Breast epithelium (tissue), 4 donors: Measurements from ENCODE around the gene NUAK2. TPM values are rescaled to one million over a fixed set of nuclear protein-coding genes. Genes with fewer than 3 reads are reported as not detected.

Experiments used
- DNase-seq, 2 donors: peaks; one replicate each; pipeline ENCODE4 v3.0.0-alpha.2; 2019; ENCODE audit warnings: low spot score in 2 of 2
- H3K27ac ChIP-seq, 2 donors: fragments of 200-600 bp; sonication (generic) in 1 of 2; one replicate each; pipeline ENCODE4 v1.5.1; 2016 to 2019; ENCODE audit warnings: mild to moderate bottlenecking in 1 of 2
- H3K27me3 ChIP-seq, 2 donors: fragments of 200-600 bp; sonication (generic) in 1 of 2; one replicate each; pipeline versions ENCODE4 v1.5.1 to v1.6.0; 2017 to 2019; ENCODE audit warnings: control low read depth in 1 of 2, mild to moderate bottlenecking in 1 of 2
- H3K36me3 ChIP-seq: fragments of 200-600 bp; one replicate; pipeline ENCODE4 v1.5.1; 2019
- H3K4me1 ChIP-seq, 2 donors: fragments of 200-600 bp; sonication (generic); one replicate each; pipeline ENCODE4 v1.5.1; 2016 to 2019; ENCODE audit warnings: control low read depth in 1 of 2
- H3K4me3 ChIP-seq, 3 donors: fragments of 200-600 bp; sonication (generic); 1 replicate in 2 of 3; 2 replicates in 1 of 3; pipeline ENCODE4 v1.5.1; 2016 to 2019; ENCODE audit warnings: mild to moderate bottlenecking in 3 of 3, moderate library complexity in 2 of 3
- H3K9me3 ChIP-seq, 2 donors: fragments of 200-600 bp; sonication (generic) in 1 of 2; one replicate each; pipeline ENCODE4 v1.5.1; 2016 to 2019; ENCODE audit warnings: control low read depth in 1 of 2
- POLR2A ChIP-seq: fragments of 450-650 bp; IDR thresholded peaks from one replicate; pipeline ENCODE4 v1.6.1; 2016; ENCODE audit warnings: antibody characterized with exemption, mild to moderate bottlenecking, moderate library complexity
- POLR2AphosphoS5 ChIP-seq, 3 donors: sonication (generic); formaldehyde crosslinking; IDR thresholded peaks; one replicate each; pipeline ENCODE4 v1.6.1; 2017; ENCODE audit warnings: antibody characterized with exemption in 3 of 3
- intact Hi-C: fragments of 100-400 bp; cut with DNase I; formaldehyde crosslinking; loops from one replicate; pipeline ENCODE4 v1.15.1; 2023; ENCODE audit warnings: low total_unique reads
- total RNA-seq, 3 donors: library from RNA; depleted of rRNA; stranded (reverse); fragments of >200 nt; gene quantifications; one replicate each; pipeline ENCODE4 v1.1.0, GENCODE V29; 2016
- TF ChIP-seq, protein P1 (sequence below), 3 donors: fragments of 450-650 bp; IDR thresholded peaks; one replicate each; pipeline ENCODE4 v1.5.1; 2016 to 2017; ENCODE audit warnings: antibody characterized with exemption in 3 of 3, mild to moderate bottlenecking in 3 of 3, moderate library complexity in 3 of 3

The NUAK2 gene
- total RNA-seq, 3 donors from 2014 or later: 0.98 to 2.2 (median 1.1) TPM

DNA sequence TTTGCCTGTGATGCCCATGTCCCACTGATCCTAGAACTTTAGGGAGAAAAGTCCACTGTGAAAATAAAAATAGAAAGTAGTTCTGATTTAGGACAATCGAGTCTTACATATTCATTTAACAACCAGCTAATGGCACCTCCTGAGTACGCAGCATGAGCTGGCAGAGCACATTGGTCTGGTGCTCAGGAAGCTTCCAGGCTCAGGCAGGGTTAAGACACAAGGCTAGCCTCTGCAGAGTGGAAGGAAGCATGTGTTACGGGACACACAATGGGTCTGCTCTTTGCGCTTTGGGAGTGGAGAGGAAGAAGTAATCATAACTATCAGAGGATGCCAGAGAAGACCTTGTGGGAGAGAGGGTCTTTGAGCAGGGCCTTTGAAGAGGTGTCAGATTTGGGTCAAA, 39.3 kb upstream of the NUAK2 start:
- peaks cover 5% of the 10 kb centered on the region in 2 donors for H3K4me1 ChIP-seq
- no peak for TF ChIP-seq POLR2AphosphoS5 (IDR thresholded peaks at IDR 0.05)
- no peak for TF ChIP-seq POLR2A
- TF ChIP-seq, protein P1, sequence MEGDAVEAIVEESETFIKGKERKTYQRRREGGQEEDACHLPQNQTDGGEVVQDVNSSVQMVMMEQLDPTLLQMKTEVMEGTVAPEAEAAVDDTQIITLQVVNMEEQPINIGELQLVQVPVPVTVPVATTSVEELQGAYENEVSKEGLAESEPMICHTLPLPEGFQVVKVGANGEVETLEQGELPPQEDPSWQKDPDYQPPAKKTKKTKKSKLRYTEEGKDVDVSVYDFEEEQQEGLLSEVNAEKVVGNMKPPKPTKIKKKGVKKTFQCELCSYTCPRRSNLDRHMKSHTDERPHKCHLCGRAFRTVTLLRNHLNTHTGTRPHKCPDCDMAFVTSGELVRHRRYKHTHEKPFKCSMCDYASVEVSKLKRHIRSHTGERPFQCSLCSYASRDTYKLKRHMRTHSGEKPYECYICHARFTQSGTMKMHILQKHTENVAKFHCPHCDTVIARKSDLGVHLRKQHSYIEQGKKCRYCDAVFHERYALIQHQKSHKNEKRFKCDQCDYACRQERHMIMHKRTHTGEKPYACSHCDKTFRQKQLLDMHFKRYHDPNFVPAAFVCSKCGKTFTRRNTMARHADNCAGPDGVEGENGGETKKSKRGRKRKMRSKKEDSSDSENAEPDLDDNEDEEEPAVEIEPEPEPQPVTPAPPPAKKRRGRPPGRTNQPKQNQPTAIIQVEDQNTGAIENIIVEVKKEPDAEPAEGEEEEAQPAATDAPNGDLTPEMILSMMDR (IDR thresholded peaks at IDR 0.05): no peak
- H3K27me3 ChIP-seq: no peaks in the 10 kb centered on the region
- intact Hi-C loops: no loop called here
- H3K27ac ChIP-seq: no peak overlapping the region
- H3K9me3 ChIP-seq: no peaks in the 10 kb centered on the region
- H3K36me3 ChIP-seq: no peaks in the 10 kb centered on the region
- DNase-seq: no peak
- no peak overlapping the region for H3K4me3 ChIP-seq

DNA sequence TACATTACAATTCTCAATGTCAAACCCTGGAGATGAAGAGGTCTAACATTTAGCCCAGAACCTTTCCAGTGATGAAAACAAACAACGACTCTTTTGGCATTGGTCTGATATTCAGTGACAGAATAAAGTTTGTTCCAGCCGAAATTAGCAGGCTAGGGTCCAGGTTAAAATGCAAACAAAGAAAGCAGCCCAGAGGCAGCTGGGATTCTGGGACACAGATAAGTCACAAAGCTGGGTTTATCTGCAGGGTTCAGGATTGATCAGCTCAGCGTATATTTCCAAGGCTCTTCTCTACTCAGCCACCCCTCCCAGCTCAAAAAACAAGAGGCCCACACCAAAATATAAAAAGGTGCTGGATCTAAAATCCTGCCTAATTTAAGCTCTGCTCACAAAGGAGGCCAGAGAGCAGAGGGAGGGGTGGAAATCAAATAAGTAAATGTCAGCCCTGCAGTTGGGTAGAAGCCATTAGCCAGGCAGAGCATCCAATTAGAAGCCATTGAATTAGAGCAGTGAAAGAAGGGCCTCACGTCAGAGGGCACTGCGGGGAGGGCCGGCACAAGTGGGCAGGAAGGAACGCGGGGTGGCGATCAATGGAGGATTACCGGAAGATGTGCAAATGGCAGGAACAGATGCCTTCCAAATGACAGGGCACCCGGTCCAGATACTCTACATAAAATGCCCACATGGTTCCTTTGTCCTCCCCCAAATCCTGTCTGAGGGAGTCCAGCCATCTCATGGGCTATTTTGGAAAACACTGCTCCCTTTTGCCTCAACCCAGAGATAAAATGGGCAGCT, 38.4 kb upstream of the NUAK2 start:
- TF ChIP-seq, protein P1 (IDR thresholded peaks at IDR 0.05): no peak
- no peak for TF ChIP-seq POLR2A
- TF ChIP-seq POLR2AphosphoS5 (IDR thresholded peaks at IDR 0.05): no peak
- DNase-seq: no peak
- Histone ChIP-seq H3K9me3 (no peaks in the 10 kb centered on the region), H3K4me1 (peaks cover 5% of the 10 kb centered on the region in 2 donors), H3K4me3 (no peak overlapping the region), H3K36me3 (no peaks in the 10 kb centered on the region), H3K27ac (no peak overlapping the region), H3K27me3 (no peaks in the 10 kb centered on the region)
- intact Hi-C loops: no loop called here

DNA sequence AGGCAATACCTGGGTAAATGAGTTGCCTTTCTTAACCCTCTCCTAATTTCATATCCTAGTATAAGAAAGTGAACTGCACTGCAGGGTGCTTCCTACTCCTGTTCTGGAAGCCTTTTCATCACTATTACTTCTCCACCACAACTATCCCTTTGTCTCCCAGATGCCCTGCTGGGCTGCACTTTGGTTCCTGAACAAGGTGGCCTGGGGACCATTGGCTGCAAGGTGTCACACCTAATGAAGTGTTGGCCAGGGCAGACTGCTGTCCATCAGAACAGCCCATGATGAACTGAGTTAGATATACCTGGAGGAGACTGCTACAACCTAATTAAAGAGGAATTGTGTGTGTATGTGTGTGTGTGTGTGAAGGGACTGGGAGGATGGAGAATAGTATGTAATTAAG, 37.0 kb upstream of the NUAK2 start:
- Histone ChIP-seq H3K36me3 (no peaks in the 10 kb centered on the region), H3K4me1 (peaks cover 5% of the 10 kb centered on the region in 2 donors), H3K9me3 (no peaks in the 10 kb centered on the region), H3K27me3 (no peaks in the 10 kb centered on the region), H3K4me3 (no peak overlapping the region), H3K27ac (no peak overlapping the region)
- DNase-seq: no peak
- TF ChIP-seq, protein P1 (IDR thresholded peaks at IDR 0.05): no peak
- intact Hi-C loops: no loop called here

DNA sequence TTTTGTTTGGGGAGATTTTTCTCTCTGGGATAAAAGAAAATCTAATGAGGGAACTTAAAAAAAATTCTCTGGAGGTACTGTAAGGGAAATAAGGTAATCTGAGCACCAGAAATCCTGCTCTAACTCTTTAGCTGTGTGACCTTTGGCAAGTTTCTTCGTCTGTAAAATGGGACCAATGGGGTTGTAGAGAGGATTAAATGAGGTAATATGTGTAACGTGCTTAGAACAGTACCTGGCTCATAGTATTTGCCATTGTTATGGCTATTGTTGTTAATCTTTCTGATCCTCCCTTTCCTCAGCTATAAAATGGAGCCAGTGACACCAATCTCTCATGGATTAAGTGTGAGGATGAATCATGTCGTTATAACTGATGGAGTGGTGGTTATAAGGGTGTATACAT, 36.0 kb upstream of the NUAK2 start:
- Histone ChIP-seq H3K9me3 (no peaks in the 10 kb centered on the region), H3K4me3 (no peak overlapping the region), H3K27ac (peak overlapping the region in 1 of 2 donors; percentile 27), H3K27me3 (no peaks in the 10 kb centered on the region), H3K36me3 (no peaks in the 10 kb centered on the region), H3K4me1 (peaks cover 5% of the 10 kb centered on the region in 2 donors)
- no peak for TF ChIP-seq POLR2AphosphoS5 (IDR thresholded peaks at IDR 0.05)
- no peak for TF ChIP-seq POLR2A
- TF ChIP-seq, protein P1 (IDR thresholded peaks at IDR 0.05): no peak
- intact Hi-C loops: no loop called here
- no peak for DNase-seq

DNA sequence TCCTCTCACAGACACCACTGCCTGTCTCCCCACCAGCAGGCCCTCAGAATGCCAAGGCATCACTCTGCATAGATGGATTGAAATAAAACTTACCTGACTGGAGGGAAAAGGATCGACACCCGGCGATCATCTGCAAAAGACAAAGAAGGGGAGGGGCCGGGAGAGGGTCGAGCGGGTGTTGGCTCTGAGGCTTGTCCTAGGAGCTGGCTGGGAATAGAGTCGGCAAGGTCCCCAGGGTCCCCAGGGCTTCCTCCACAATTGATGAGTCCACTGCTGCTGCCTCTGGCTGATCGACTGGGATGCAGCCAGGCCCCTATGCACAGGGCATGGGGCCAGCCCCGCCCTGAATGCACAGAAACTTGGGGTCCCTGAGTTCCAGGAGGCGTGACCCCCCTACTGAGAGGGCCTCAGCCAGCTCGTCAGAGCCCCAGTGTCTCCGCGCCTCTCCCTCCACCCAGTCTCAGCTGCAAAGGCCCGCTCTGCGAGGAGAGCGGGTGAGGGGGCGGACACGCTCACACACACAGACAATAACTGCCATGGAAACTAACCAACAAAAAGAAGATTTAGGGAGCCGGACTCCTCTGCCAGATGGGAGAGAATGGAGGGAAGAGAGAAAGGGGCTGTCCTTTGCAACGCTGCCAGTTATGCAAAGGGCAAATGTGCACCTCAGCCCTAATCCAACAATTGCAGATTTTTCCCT, 35.0 kb upstream of the NUAK2 start, which contains the start of gene KLHDC8A:
TSS of gene KLHDC8A (minus strand) at position 483 of the 700 bp plus-strand sequence. CDS start 13,318 bp downstream, outside the sequence.
- peaks cover 5% of the 10 kb centered on the region in 2 donors for H3K4me1 ChIP-seq
- no peaks in the 10 kb centered on the region for H3K36me3 ChIP-seq
- intact Hi-C loops: no loop called here
- peak within 1 kb of the TSS; percentile 54 to 55 for H3K27ac ChIP-seq
- TF ChIP-seq, protein P1 (IDR thresholded peaks at IDR 0.05): no peak
- no peak for TF ChIP-seq POLR2A
- no peak for TF ChIP-seq POLR2AphosphoS5 (IDR thresholded peaks at IDR 0.05)
- no peaks in the 10 kb centered on the region for H3K27me3 ChIP-seq
- no peak for DNase-seq
- peak within 1 kb of the TSS in 2 of 3 donors; percentile 25 to 51 for H3K4me3 ChIP-seq
- no peaks in the 10 kb centered on the region for H3K9me3 ChIP-seq
